GM19099 (cell line): ENCODE data around the gene ZNF672.

Source experiments
- POLR2A ChIP-seq: IDR thresholded peaks from 3 replicates; pipeline ENCODE4 v1.6.1; 2011; ENCODE audit warnings: low read depth; ENCODE audit not compliant: insufficient read length; ENCODE audit errors: extremely low read depth

ZNF672 gene

GRCh38 chr1:248823517-248824001 lies 14.5 kb upstream of the ZNF672 start:
- TF ChIP-seq POLR2A = no peak

- no peak for TF ChIP-seq POLR2A
Observed at GRCh38 chr1:248824301-248824700, 13.7 kb upstream of the ZNF672 start.

- no peak for TF ChIP-seq POLR2A
Observed at GRCh38 chr1:248824701-248825100, 13.3 kb upstream of the ZNF672 start.

GRCh38 chr1:248825136-248825535 lies 12.9 kb upstream of the ZNF672 start:
- TF ChIP-seq POLR2A = no peak

GRCh38 chr1:248825573-248825908 lies 12.5 kb upstream of the ZNF672 start:
- peak; percentile 37 for TF ChIP-seq POLR2A

GRCh38 chr1:248825909-248826760 lies 11.9 kb upstream of the ZNF672 start, which contains the start of gene SH3BP5L:
SH3BP5L (minus strand) TSS chr1:248825915; CDS start chr1:248824935, 980 bp downstream.
- TF ChIP-seq POLR2A = peak; percentile 76

GRCh38 chr1:248828845-248829244 lies 9.2 kb upstream of the ZNF672 start:
- no peak for TF ChIP-seq POLR2A

GRCh38 chr1:248831842-248832241 lies 6.2 kb upstream of the ZNF672 start:
- TF ChIP-seq POLR2A = no peak

GRCh38 chr1:248834343-248834940 lies 3.6 kb upstream of the ZNF672 start:
- TF ChIP-seq POLR2A = no peak

- TF ChIP-seq POLR2A = no peak
Observed at GRCh38 chr1:248837045-248837780, 811 bp upstream of the ZNF672 start.

GRCh38 chr1:248838357-248839167 lies 538 bp downstream of the ZNF672 start:
- peak; percentile 81 for TF ChIP-seq POLR2A

GRCh38 chr1:248839168-248839555 lies 1.1 kb downstream of the ZNF672 start:
- TF ChIP-seq POLR2A = no peak

GRCh38 chr1:248840946-248841345 lies 2.9 kb downstream of the ZNF672 start:
- no peak for TF ChIP-seq POLR2A

GRCh38 chr1:248841702-248842395 lies 3.8 kb downstream of the ZNF672 start:
- no peak for TF ChIP-seq POLR2A
